H9 (cell line): ENCODE results near the gene RBFOX1. TPM values are rescaled to one million over a fixed set of nuclear protein-coding genes. Genes with fewer than 3 reads are reported as not detected.

Source experiments
- DNase-seq: peaks from one replicate; pipeline ENCODE4 v3.0.0-alpha.2; 2017
- H2AFZ ChIP-seq: one replicate; pipeline ENCODE4 v1.6.1; 2013; ENCODE audit warnings: mild to moderate bottlenecking, low read length, control low read depth, moderate library complexity
- H2AK5ac ChIP-seq: 2 replicates; pipeline ENCODE4 v1.6.1; 2013; ENCODE audit warnings: low read length, control low read depth, mixed read lengths; ENCODE audit not compliant: insufficient read length
- H2BK120ac ChIP-seq: one replicate; pipeline ENCODE4 v1.6.1; 2013; ENCODE audit warnings: low read depth, mild to moderate bottlenecking, low read length, control low read depth, inconsistent platforms; ENCODE audit not compliant: poor library complexity, severe bottlenecking
- H2BK12ac ChIP-seq: 2 replicates; pipeline ENCODE4 v1.6.1; 2013; ENCODE audit warnings: low read length, control low read depth, mixed read lengths, low read depth; ENCODE audit not compliant: insufficient read length
- H2BK15ac ChIP-seq: 2 replicates; pipeline ENCODE4 v1.6.1; 2013; ENCODE audit warnings: low read depth, low read length, control low read depth
- H2BK20ac ChIP-seq: one replicate; pipeline ENCODE4 v1.6.1; 2013; ENCODE audit warnings: low read depth, mild to moderate bottlenecking, low read length, control low read depth, inconsistent platforms; ENCODE audit not compliant: poor library complexity, severe bottlenecking
- H2BK5ac ChIP-seq: 2 replicates; pipeline ENCODE4 v1.6.1; 2013; ENCODE audit warnings: low read length, control low read depth, mixed read lengths; ENCODE audit not compliant: insufficient read length
- H3K14ac ChIP-seq: 2 replicates; pipeline ENCODE4 v1.6.1; 2013; ENCODE audit warnings: low read length, control low read depth; ENCODE audit not compliant: insufficient read depth
- H3K18ac ChIP-seq: 2 replicates; pipeline ENCODE4 v1.6.1; 2013; ENCODE audit warnings: low read depth, mild to moderate bottlenecking, mixed read lengths, low read length, control low read depth; ENCODE audit not compliant: insufficient read length
- H3K23ac ChIP-seq: 2 replicates; pipeline ENCODE4 v1.6.1; 2013; ENCODE audit warnings: low read length, control low read depth, mixed read lengths, low read depth; ENCODE audit not compliant: insufficient read length
- H3K23me2 ChIP-seq: 2 replicates; pipeline ENCODE4 v1.6.1; 2013; ENCODE audit warnings: low read depth, mild to moderate bottlenecking, mixed read lengths, low read length, control low read depth; ENCODE audit not compliant: insufficient read length, poor library complexity, severe bottlenecking
- H3K27ac ChIP-seq: 2 replicates; pipeline ENCODE4 v1.5.1; 2013; ENCODE audit warnings: low read length, control low read depth, mixed read lengths, low read depth; ENCODE audit not compliant: insufficient read length
- H3K27me3 ChIP-seq: 2 replicates; pipeline ENCODE4 v1.6.1; 2013; ENCODE audit warnings: low read length, control low read depth, inconsistent platforms; ENCODE audit not compliant: insufficient read depth
- H3K4ac ChIP-seq: 2 replicates; pipeline ENCODE4 v1.6.1; 2013; ENCODE audit warnings: low read depth, mild to moderate bottlenecking, control low read depth, inconsistent platforms, low read length, moderate library complexity
- H3K4me1 ChIP-seq: 2 replicates; pipeline ENCODE4 v1.6.1; 2013; ENCODE audit warnings: low read length, control low read depth, inconsistent platforms; ENCODE audit not compliant: insufficient read depth
- H3K4me2 ChIP-seq: 2 replicates; pipeline ENCODE4 v1.6.1; 2013; ENCODE audit warnings: low read length, control low read depth, mixed read lengths; ENCODE audit not compliant: insufficient read length, insufficient read depth
- H3K56ac ChIP-seq: 2 replicates; pipeline ENCODE4 v1.6.1; 2013; ENCODE audit warnings: low read depth, mild to moderate bottlenecking, mixed read lengths, low read length, control low read depth; ENCODE audit not compliant: insufficient read length
- H3K79me1 ChIP-seq: 2 replicates; pipeline ENCODE4 v1.6.1; 2013; ENCODE audit warnings: low read depth, mild to moderate bottlenecking, moderate library complexity, low read length, control low read depth, inconsistent platforms; ENCODE audit not compliant: insufficient read depth, poor library complexity, severe bottlenecking
- H3K79me2 ChIP-seq: 2 replicates; pipeline ENCODE4 v1.6.1; 2013; ENCODE audit warnings: low read length, control low read depth, inconsistent platforms; ENCODE audit not compliant: insufficient read depth
- H3K9ac ChIP-seq: 2 replicates; pipeline ENCODE4 v1.6.1; 2013; ENCODE audit warnings: low read length, control low read depth, mixed read lengths; ENCODE audit not compliant: insufficient read length; ENCODE audit errors: extremely low read depth
- H3K9me3 ChIP-seq: one replicate; pipeline ENCODE4 v1.6.1; 2013; ENCODE audit warnings: low read depth, low read length, inconsistent platforms; ENCODE audit not compliant: control insufficient read depth
- H3T11ph ChIP-seq: one replicate; pipeline ENCODE4 v1.6.1; 2013; ENCODE audit warnings: mild to moderate bottlenecking, low read length, control low read depth, inconsistent platforms
- H4K20me1 ChIP-seq: one replicate; pipeline ENCODE4 v1.6.1; 2013; ENCODE audit not compliant: control insufficient read depth, insufficient read length, insufficient read depth
- H4K5ac ChIP-seq: 2 replicates; pipeline ENCODE4 v1.6.1; 2013; ENCODE audit warnings: low read depth, mild to moderate bottlenecking, mixed read lengths, low read length, control low read depth; ENCODE audit not compliant: insufficient read length
- H4K8ac ChIP-seq: replicated peaks from 2 replicates; pipeline ENCODE4 v1.6.1; 2013; ENCODE audit warnings: low read length, control low read depth, mixed read lengths, low read depth; ENCODE audit not compliant: insufficient read length
- H4K91ac ChIP-seq: 2 replicates; pipeline ENCODE4 v1.6.1; 2013; ENCODE audit warnings: low read depth, mild to moderate bottlenecking, moderate library complexity, mixed read lengths, low read length, control low read depth; ENCODE audit not compliant: insufficient read length
- H3K27ac Mint-ChIP-seq, 3 experiments: 2 replicates in 2 of 3; 3 replicates in 1 of 3; pipeline ENCODE4 v1.8.0; 2020 to 2021; ENCODE audit warnings: mixed read lengths in 3 of 3, mild to moderate bottlenecking in 1 of 3, moderate library complexity in 1 of 3
- H3K27me3 Mint-ChIP-seq: 2 replicates; pipeline ENCODE4 v1.8.0; 2021; ENCODE audit warnings: low read depth, mild to moderate bottlenecking, moderate library complexity, mixed read lengths
- H3K36me3 Mint-ChIP-seq, 3 experiments: 2 replicates in 2 of 3; 3 replicates in 1 of 3; pipeline ENCODE4 v1.8.0; 2020 to 2021; ENCODE audit warnings: low read depth in 3 of 3, mixed read lengths in 3 of 3; ENCODE audit not compliant: insufficient read depth in 1 of 3
- H3K4me1 Mint-ChIP-seq, 2 experiments: 2 replicates each; pipeline ENCODE4 v1.8.0; 2020; ENCODE audit warnings: mixed read lengths in 2 of 2
- H3K4me3 Mint-ChIP-seq, 2 experiments: 2 replicates in 1 of 2; 3 replicates in 1 of 2; pipeline ENCODE4 v1.8.0; 2020 to 2021; ENCODE audit warnings: mild to moderate bottlenecking in 2 of 2, mixed read lengths in 2 of 2, moderate library complexity in 1 of 2
- H3K9me3 Mint-ChIP-seq, 2 experiments: 2 replicates in 1 of 2; 3 replicates in 1 of 2; pipeline ENCODE4 v1.8.0; 2020; ENCODE audit warnings: mild to moderate bottlenecking in 2 of 2, mixed read lengths in 2 of 2, moderate library complexity in 1 of 2
- WGBS: extraction: QIAGEN DNeasy Blood & Tissue Kit; methylation state at CpG from one replicate; pipeline ENCODE4 v1.1.7; 2013; ENCODE audit warnings: missing lambda C conversion rate, low lambda C conversion rate, mixed read lengths; ENCODE audit not compliant: insufficient read length; ENCODE audit errors: extremely low coverage; 5-methylcytosine and 5-hydroxymethylcytosine counted together
- total RNA-seq: library from RNA; stranded (reverse); gene quantifications from 2 replicates; pipeline ENCODE4 v1.2.1, GENCODE V29; 2021
- TF ChIP-seq, protein P1 (sequence below): fragments of 200-600 bp; sonication (generic); conservative IDR thresholded peaks from 3 replicates; pipeline ENCODE4 v1.8.0; 2021; ENCODE audit warnings: antibody characterized with exemption, mild to moderate bottlenecking

The RBFOX1 gene
- total RNA-seq, 1 experiment from 2014 or later = 2.0 TPM

DNA sequence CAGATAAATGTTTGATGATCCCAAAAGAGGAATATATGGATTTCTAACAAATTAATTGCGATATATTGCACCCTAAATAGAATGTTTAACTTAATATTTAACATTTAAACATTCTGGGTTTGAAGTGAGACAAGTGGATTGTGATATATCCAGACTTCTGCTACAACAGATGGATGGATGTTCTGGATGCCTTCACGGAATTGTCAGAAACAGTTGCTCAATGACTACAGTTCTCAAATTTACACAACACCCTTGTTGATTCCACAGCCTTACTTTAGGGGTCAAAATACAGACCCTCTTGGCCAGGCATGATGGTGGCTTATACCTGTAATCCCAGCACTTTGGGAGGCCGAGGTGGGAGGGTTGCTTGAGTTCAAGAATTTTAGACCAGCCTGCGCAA, 250.8 kb downstream of the RBFOX1 start:
- Histone ChIP-seq H3K9ac (no peak overlapping the region), H3K4me2 (no peak overlapping the region), H3K79me1 (no peaks in the 10 kb centered on the region), H2BK20ac (no peak overlapping the region), H4K91ac (no peak overlapping the region), H3K18ac (no peak overlapping the region), H2AK5ac (no peak overlapping the region), H3K23ac (no peak overlapping the region), H2BK15ac (no peak overlapping the region), H2AFZ (no peak overlapping the region), H3K27me3 (no peaks in the 10 kb centered on the region), H2BK5ac (no peak overlapping the region), H2BK120ac (no peak overlapping the region), H3K23me2 (no peaks in the 10 kb centered on the region), H3K27ac (no peak overlapping the region), H4K8ac (no peak overlapping the region), H3K56ac (no peak overlapping the region), H3K79me2 (no peaks in the 10 kb centered on the region), H4K5ac (no peak overlapping the region), H2BK12ac (no peak overlapping the region), H4K20me1 (no peaks in the 10 kb centered on the region), H3K9me3 (no peaks in the 10 kb centered on the region), H3T11ph (no peak overlapping the region), H3K14ac (no peak overlapping the region), H3K4me1 (no peaks in the 10 kb centered on the region), H3K4ac (no peak overlapping the region)
- no CpG with 5 or more reads among the region's 4 CpGs for WGBS
- Mint-ChIP-seq H3K4me1 (peaks cover 3 to 5% of the 10 kb centered on the region in 2 experiments), H3K4me3 (no peak overlapping the region), H3K36me3 (no peaks in the 10 kb centered on the region), H3K27me3 (no peaks in the 10 kb centered on the region; the same call in 1 of the 2 replicates), H3K27ac (no peak overlapping the region), H3K9me3 (no peaks in the 10 kb centered on the region)
- TF ChIP-seq, protein P1, sequence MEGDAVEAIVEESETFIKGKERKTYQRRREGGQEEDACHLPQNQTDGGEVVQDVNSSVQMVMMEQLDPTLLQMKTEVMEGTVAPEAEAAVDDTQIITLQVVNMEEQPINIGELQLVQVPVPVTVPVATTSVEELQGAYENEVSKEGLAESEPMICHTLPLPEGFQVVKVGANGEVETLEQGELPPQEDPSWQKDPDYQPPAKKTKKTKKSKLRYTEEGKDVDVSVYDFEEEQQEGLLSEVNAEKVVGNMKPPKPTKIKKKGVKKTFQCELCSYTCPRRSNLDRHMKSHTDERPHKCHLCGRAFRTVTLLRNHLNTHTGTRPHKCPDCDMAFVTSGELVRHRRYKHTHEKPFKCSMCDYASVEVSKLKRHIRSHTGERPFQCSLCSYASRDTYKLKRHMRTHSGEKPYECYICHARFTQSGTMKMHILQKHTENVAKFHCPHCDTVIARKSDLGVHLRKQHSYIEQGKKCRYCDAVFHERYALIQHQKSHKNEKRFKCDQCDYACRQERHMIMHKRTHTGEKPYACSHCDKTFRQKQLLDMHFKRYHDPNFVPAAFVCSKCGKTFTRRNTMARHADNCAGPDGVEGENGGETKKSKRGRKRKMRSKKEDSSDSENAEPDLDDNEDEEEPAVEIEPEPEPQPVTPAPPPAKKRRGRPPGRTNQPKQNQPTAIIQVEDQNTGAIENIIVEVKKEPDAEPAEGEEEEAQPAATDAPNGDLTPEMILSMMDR = no peak
- DNase-seq = no peak
